PC-3 (cell line): ENCODE measurements around the gene WIPF3.

Source experiments
- EZH2 ChIP-seq: fragments of 300-600 bp; sonication (generic); IDR thresholded peaks from one replicate; pipeline ENCODE4 v1.6.1; 2017; ENCODE audit warnings: antibody characterized with exemption, mild to moderate bottlenecking, low read length; ENCODE audit not compliant: unreplicated experiment
- TF ChIP-seq, protein P1 (sequence below): fragments of 300-600 bp; sonication (generic); conservative IDR thresholded peaks from 2 replicates; pipeline ENCODE4 v1.5.1; 2017; ENCODE audit warnings: antibody characterized with exemption, low read depth, mild to moderate bottlenecking, low read length

DNA sequence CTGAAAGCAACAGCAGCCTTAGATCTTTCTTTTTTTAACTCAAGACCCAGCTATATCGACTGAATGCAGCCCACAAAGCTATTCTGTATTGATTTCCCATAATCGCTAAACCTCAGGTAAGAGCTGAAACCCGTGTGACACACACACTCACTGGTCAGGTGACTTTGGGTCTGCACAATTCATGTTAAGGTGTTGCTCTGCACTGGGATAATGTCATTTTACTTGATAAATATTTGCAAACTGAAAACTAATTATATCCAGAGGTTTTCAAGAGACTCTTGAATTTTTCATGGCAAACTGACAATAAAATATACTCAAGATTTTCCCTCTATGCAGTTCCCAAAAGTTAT, 150.2 kb downstream of the WIPF3 start:
- TF ChIP-seq, protein P1, sequence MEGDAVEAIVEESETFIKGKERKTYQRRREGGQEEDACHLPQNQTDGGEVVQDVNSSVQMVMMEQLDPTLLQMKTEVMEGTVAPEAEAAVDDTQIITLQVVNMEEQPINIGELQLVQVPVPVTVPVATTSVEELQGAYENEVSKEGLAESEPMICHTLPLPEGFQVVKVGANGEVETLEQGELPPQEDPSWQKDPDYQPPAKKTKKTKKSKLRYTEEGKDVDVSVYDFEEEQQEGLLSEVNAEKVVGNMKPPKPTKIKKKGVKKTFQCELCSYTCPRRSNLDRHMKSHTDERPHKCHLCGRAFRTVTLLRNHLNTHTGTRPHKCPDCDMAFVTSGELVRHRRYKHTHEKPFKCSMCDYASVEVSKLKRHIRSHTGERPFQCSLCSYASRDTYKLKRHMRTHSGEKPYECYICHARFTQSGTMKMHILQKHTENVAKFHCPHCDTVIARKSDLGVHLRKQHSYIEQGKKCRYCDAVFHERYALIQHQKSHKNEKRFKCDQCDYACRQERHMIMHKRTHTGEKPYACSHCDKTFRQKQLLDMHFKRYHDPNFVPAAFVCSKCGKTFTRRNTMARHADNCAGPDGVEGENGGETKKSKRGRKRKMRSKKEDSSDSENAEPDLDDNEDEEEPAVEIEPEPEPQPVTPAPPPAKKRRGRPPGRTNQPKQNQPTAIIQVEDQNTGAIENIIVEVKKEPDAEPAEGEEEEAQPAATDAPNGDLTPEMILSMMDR = no peak
- TF ChIP-seq EZH2 = no peak
